GM23338 (cell line): ENCODE results near the gene MATCAP1.
A peak's percentile ranks its signal among the peaks of the same experiment; 100 is the strongest.

Source experiments
- EZH2 ChIP-seq: fragments of 200-600 bp; sonication (generic); IDR thresholded peaks from one replicate; pipeline ENCODE4 v1.8.0; 2017; ENCODE audit warnings: antibody characterized with exemption, mild to moderate bottlenecking, low read depth; ENCODE audit not compliant: unreplicated experiment
- ZNF331 ChIP-seq: fragments of 250-450 bp; sonication (Bioruptor Pico); IDR thresholded peaks from 2 replicates; pipeline ENCODE4 v1.5.0; 2020; ENCODE audit warnings: low read depth, mild to moderate bottlenecking, moderate library complexity
- TF ChIP-seq, protein P1 (sequence below), 2 experiments: fragments of 200-600 bp in 1 of 2; sonication (generic) in 1 of 2; conservative IDR thresholded peaks; 2 replicates each; pipeline versions ENCODE4 v1.5.1 to v1.6.1; 2016 to 2017; ENCODE audit warnings: antibody characterized with exemption in 2 of 2, low read depth in 2 of 2, mild to moderate bottlenecking in 2 of 2, moderate library complexity in 1 of 2

DNA sequence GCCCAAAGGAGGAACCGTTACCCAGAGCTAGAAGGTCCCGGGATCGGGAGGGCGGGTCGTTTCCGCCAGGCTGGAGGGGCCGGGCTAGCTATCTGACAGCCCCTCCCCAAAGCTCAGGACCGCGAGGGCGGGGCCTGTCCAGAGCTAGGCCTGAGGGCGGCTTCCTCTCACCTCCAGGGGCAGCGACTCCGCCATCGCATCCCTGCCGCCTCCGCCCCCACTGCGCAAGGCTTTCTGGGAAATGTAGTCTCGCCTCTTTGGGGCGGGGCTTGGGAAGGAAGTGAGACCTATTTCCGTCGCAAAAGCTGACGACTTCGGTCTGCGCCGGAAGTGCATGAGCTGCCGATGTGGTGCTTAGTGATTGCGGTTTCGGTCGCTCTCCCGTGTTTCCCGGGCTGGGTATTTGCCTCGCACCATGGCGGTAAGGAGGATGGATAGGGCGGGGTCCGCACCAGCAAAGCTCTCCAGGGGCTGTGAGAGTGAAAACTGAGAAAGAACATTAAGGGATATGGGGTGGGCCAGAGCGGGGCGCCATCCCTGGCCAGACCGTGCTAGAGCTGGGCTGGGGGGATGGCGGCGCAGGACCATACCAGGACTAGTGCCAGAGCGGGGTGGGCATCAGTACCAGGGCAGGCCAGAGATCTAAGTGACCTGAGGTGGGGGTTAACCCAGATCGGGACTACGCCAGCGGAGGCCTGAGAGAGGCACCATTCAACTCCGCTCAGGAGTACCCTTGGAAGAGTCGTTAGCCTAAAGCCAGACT is 43.2 kb upstream of the MATCAP1 start, which contains the start of gene TMEM208:
- TF ChIP-seq EZH2 (no peak), ZNF331 (CRISPR knock-in tag) (no peak)
- TF ChIP-seq, protein P1, sequence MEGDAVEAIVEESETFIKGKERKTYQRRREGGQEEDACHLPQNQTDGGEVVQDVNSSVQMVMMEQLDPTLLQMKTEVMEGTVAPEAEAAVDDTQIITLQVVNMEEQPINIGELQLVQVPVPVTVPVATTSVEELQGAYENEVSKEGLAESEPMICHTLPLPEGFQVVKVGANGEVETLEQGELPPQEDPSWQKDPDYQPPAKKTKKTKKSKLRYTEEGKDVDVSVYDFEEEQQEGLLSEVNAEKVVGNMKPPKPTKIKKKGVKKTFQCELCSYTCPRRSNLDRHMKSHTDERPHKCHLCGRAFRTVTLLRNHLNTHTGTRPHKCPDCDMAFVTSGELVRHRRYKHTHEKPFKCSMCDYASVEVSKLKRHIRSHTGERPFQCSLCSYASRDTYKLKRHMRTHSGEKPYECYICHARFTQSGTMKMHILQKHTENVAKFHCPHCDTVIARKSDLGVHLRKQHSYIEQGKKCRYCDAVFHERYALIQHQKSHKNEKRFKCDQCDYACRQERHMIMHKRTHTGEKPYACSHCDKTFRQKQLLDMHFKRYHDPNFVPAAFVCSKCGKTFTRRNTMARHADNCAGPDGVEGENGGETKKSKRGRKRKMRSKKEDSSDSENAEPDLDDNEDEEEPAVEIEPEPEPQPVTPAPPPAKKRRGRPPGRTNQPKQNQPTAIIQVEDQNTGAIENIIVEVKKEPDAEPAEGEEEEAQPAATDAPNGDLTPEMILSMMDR (conservative IDR thresholded peaks at IDR 0.05; ENCODE audit: low read depth in 2 of 2) = peak; percentile 15 to 39; a peak in 2 of 4 replicates
